ENCODE results near the gene PEX14. TPM values are rescaled to one million over a fixed set of nuclear protein-coding genes. Genes with fewer than 3 reads are reported as not detected.

Gene PEX14
- total and polyA plus RNA-seq, 10 of the 15 experiments (the other 5 are each of a cell fraction or from before 2014, with no cell fraction given) = 1.4 to 23.2 (median 12.0) TPM

GRCh38 chr1:10515976-10516750 lies 41.4 kb downstream of the PEX14 start (continued):
- TF ChIP-seq CTCF (IDR thresholded peaks at IDR 0.05 in 2 of 3, conservative IDR thresholded peaks at IDR 0.05 in 1 of 3; ENCODE audit: control insufficient read depth in 2 of 3, extremely low read depth in 1 of 3, insufficient read depth in 1 of 3, low read depth in 3 of 3, low read length in 3 of 3) (no peak), ZNF622 (IDR thresholded peaks at IDR 0.05) (no peak), ZBTB4 (CRISPR knock-in tag; IDR thresholded peaks at IDR 0.05) (no peak), LARP7 (IDR thresholded peaks at IDR 0.05) (no peak), CHD1 (IDR thresholded peaks at IDR 0.05; ENCODE audit: low read depth, low read length) (no peak)
